Measurements from ENCODE around the gene EIF4E.
A peak's percentile ranks its signal among the peaks of the same experiment; 100 is the strongest.
"Not testable (repeated sequence)": the region's sequence is repeated elsewhere in the genome, so short reads cannot be mapped to it uniquely, and the experiment has no call there.

Gene EIF4E, protein sequence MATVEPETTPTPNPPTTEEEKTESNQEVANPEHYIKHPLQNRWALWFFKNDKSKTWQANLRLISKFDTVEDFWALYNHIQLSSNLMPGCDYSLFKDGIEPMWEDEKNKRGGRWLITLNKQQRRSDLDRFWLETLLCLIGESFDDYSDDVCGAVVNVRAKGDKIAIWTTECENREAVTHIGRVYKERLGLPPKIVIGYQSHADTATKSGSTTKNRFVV

DNA sequence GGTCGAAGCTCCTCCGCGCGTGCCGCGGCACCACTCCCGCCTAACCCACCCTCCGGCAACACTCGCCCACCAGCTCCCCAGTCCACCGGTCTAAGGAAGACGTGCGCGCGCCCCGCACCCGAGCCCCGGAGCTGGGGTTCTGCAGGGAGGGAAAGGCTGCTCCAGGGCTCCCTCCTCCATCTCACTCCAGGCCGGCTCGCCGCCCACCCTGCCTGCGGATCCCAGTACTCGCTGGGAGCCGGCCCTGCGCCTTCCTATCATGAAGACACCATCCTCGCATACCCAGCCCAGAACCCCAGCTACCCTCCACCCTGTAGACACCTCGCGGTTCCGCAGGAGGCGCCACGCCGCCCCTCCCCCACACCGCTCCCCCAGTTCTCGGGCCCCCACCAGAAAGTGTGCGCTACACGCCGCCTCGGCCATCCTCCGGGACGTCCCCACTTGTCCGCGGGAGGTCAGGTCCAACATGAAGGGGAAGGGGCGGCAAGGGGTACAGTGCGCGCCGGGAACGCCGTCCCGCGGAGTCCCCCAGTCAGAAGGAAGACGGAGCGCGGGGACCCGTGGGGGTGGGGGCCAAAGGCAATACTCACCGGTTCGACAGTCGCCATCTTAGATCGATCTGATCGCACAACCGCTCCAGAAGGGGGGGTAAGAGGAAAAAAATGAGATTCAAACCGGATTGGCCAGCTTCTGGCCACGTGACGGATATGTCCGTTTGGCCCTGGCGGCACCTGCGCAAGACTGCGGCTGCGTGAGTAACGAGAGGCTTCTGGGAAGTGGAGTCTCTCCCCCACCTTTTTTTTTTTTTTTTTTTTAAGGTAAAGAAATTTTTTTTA is at the start of gene EIF4E:
TSS of gene EIF4E (minus strand) at position 629 of the 836 bp plus-strand sequence. CDS start at position 608, 21 bp downstream.
- peak; percentile 98 for DNase-seq

DNA sequence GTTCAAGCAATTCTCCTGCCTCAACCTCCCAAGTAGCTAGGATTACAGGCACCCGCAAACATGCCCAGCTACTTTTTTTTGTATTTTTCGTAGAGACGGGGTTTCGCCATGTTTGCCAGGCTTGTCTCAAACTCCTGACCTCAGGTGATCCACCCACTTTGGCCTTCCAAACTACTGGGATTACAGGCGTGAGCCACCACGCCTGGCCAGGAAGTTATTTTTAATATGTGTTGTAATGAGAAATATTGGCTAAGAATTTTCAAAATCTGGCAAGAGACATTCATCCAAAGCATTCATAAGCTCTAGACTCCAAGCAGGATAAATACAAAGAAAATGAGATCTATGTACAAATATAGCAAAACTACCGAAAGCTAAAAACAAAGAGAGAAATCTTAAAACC is 48.6 kb upstream of the EIF4E start:
- DNase-seq: no peak

DNA sequence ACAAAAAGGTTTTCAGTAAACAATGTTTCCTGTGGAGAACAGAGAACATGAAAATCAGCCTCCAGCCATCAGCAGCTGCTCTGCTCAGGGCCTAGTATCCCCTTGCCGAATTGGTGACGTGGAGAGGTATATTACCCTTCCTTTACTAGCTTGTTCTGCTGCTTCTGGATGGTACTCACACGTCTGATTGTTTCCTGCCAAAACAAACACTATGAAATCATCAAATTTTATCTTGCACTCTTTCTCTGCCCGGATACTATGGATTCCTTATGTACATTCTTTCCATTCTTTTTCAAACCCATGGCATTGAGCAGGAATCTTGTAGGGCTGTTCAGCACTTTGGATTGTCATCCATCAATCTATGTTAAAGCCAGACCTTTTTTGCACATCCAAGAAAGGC is 47.8 kb upstream of the EIF4E start:
- DNase-seq: no peak

DNA sequence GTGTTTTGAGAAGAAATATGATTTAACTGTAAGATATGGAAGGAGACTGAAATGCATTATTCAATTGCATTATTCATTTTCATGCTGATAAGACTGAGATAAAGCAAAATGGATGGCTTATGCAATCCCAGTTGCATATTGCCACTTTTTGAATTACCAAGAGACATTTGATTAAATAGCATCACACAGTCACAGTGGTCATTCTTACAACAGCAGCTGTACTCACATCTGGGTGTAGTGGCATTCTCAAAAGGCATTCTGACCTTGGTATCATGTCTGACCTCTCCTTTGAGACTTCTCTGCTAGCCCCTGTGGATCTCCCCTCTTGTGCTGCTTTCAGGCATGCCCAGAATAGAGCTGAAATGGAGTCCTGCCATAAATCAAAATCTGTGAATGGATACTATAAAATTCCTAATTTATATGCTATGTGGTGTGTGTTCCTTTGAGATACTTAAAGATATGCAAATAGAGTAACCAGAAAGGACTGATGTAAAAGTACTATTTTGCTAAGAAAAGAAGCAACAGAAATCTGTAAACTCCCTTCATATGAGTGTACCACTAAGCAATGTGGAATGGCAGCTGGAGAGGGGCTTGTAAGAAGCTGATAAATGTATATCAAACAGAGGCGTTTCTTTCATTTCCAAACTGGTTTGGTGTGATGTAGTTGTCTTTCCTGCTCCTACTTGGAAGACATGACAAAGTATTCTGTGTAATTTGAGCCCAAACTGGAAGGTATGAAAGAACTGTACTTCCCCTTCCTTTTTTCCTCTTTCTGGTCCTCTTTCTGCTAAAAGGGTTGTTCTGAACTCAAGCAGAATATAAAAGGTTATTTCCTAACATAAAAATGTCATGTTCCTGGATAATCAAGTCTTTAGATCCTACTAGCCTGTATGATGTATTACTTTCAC is 41.2 kb upstream of the EIF4E start:
- DNase-seq: no peak

DNA sequence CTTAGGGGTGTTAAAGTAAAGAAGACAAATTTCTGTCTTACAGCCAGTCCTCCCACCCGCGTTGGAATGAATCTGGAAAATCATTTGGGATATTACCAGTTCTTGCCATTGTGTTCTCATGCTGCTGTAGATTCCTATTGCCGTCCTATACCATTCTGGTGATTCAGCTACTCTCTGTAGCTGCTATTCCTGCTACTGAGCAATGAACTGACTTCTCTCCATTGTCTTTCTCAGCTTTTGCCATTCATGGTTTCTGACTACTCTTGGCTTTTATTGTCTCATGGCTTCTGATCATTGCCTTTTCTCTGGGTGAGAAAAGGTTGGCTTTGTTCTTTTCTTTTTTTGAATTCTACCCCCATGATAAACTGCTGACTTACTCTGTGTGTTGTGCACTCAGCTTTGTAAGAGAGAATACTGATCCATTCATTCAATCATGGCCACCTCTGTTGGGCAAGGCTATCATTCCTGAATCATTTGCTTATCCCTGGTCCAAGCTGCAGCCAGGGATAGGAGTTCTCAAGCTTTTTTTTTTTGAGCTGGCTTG is 38.9 kb upstream of the EIF4E start:
- no peak for DNase-seq

DNA sequence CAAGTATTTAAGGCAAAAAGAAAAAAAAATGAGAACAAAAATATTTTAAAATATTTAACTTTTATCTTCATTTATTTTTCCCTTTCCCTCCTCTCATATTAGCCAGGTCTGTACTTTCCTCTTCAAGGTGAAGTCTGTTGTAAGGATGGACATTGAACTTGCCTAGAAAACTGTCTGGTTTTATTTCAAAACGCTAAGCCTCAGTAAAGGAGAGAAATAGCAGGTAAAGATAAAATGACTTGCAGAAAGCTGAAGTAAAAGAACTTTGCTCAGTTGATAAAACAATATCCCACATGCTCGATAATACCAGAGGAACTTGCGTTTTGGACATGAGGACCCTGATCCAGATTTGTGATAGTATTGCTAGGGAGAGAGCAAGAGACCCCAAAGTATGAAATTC is 38.0 kb upstream of the EIF4E start:
- DNase-seq: no peak

DNA sequence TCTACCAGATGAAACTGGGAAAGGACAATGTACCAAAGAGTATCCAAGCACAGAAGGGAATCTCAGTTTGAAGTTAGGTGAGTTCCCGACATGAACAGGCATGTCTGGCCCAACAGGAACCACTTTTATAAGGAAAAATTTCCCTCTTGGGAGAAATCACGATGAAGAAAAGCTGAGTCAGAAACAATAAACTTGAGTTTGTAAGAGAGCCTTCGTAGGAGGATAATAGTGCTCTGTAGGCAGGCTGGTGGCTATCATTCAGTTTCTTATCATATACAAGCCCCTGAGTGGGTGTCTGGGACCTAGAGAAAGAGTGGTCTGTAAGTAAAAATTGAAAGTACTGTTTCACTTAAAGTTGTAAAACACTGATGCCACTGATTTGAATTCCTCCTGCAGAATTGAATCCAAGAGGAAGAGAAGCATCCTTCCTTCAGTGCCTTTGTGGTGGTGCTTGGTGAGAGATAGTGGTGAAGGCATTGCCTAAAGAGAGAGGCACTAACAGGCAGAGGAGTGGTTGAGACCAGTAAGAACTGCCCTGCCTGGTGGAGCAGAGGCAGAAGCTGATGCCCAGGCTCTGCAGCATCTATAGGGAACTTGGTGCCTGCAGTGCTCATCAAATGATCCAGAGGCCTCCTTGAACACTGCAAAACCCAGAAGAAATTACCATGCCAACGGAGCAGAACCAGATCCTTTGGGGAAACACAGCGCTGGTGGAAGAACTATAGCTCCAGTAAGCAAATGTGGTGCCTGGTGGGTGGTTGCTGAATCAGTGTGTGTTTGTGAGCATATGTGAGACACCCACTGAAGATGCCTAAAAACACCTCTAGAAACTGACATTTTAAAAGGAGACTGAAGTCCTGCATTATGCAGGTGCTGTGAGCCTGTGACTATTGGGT is 34.9 kb upstream of the EIF4E start:
- no peak for DNase-seq

DNA sequence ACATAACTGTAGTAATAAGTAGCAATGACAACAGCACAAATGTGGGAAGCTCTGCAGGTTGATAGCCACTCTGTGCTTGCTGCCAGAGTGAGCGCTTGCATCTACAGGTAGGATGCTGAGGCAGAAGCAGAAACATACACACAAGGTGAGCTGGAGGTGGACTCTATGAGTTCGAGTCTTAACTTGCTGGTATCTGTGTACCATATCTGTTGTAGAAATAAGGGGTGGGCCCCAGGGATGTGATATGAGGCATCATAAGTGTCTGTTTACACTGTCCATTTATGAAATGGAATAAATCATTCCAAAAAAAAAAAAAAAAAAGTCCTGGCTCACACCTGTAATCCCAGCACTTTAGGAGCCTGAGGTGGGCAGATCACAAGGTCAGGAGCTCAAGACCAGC is 32.8 kb upstream of the EIF4E start:
- no peak for DNase-seq

DNA sequence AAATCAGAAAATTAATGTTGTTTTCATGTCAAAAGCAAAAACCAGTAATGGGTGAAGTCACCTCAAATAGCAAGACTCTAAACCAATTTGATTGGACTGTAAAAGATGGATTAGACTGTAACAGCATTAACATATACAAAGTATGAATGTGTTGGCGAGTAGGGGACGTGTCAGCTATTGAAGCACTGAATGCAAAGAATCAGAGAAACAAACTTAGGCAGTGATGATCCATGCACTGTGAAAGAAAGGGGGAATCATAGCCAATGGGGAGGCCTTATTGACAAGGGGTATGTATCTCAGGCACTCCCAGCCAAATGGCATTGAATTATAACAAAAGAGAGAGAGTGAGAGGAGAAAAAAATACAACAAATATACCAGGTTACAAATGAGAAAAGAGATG is 30.5 kb upstream of the EIF4E start:
- no peak for DNase-seq

DNA sequence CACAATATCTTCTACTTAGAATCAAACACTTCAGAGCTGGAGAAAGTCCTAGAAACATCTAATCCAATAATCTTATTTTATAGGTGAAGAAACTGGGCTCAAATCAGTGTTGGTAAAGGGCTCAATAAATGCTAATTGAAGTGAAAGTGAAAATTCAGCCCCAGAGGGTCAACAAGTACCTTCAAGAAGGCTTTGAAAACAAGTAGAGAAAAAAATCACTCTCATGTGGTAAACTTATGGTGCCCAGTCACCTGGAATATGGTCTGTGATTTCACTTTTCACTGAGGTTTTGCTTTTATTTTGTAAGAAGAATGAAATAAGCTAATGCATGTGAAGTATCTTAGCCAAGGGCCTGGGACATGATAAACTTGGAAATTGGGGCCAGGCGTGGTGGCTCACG is 29.1 kb upstream of the EIF4E start:
- no peak for DNase-seq

DNA sequence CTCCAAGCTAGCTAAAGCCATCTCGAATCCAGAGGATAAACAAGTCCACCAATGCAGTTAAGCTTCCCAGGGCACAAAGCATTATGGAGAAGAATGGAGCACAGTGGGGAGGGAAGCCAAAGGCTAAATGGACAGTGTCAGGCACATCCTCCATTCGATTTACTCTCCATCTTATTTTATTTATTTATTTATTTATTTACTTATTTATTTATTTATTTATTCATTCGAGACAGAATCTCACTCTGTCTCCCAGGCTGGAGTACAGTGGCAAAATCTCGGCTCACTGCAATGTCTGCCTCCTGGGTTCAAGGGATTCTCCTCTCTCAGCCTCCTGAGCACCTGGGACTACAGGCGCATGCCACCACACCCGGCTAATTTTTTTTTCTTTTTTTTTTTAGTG is 26.3 kb upstream of the EIF4E start:
- no peak for DNase-seq

DNA sequence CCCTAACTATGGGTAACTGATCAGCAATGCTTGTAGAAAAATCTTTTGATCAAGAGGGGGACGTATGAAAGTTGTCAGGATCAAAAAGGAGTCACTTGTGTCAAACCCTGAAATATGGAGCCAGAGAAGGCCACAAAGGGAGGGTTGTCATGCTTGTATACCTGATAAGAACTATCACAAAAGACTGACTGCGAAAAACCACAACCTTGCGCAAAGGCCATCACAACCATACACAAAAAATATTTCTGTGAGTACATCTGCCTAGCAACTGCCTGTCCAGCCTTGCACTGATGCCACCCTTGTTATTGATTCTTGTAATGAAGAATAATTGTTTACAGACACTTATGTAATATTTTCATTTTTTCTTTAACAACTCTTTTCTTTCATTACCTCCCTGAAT is 22.8 kb upstream of the EIF4E start:
- no peak for DNase-seq

DNA sequence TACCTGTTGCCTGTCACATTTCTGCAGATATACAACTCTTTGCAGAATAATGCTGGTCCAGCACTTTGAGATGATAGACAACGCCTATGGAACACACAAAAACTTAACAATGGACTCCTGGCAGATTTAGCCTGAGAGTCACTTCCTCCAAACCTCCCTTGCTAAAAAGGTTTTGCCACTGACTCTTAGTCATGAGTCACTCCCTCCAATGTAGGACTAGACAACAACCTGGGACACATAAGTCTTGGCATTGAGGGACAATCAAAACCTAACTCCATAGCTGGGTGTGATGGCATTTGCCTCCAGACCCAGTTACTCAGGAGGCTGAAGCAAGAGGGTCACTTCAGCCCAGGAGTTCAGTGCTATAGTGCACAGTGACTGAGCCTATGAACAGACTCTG is 22.0 kb upstream of the EIF4E start:
- no peak for DNase-seq

DNA sequence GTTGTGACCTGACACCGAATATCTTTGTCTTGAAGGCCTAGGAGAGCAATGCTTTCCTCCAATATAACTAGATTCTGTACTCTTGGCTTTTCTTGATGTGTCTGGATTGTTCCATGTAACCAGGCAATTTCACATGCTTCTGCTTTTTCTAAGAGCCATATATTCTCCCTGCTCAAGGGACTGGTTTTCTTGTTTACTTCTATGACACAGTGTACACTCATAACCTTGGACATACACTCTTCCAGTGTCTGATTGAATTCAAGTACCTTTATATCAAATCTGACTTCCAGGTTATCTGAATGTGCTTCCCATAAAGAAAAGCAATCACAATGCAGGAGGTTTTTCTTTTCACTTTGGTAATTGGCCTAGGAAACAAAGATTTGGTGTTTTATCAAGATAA is 17.4 kb upstream of the EIF4E start:
- no peak for DNase-seq

DNA sequence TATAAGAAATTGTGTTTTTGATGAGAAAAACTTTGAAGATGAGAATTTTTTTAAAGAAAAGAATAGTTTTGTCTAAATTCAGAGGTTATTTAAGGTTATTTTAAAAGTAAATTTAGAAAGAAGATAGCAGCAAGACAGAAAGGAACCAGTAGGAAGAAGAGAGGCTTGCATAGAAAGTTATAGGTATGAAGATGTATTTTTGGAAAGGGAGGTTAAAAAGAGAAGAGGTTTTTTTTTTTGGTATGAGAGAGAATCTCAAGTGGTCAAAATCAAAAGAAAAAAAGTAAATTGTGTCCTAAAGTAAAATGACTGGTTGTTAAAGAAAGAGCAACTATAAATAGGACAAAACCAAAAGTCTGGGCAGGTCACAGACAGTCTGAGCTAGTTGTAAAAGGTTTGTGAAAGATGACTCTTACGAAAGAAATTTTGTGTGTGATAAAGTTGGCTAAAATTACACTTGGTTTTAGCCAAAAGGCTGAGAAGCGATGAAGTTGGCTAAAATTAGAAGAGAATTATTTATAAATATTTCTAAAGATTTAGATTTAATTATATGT is 16.4 kb upstream of the EIF4E start:
- no peak for DNase-seq

DNA sequence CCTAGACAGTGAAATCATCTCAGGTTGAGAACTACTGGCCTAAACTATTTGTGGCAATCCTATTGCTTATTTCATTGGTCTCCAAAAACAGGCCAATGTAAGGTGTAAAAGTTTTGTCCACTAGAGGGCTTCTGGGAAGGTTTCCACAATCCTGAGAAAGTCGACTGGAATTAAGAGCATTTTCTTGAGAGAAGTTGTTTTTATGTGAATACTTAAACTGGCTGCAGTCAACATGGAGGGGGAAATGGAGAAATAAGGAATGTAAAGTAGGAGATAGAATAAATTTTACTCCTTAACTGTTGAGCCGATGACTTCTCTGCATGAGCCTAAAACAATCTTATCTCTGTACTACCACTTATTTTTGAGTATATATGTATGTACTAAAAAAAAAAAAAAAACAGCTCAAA is 11.0 kb upstream of the EIF4E start:
- peak; percentile 75 for DNase-seq

DNA sequence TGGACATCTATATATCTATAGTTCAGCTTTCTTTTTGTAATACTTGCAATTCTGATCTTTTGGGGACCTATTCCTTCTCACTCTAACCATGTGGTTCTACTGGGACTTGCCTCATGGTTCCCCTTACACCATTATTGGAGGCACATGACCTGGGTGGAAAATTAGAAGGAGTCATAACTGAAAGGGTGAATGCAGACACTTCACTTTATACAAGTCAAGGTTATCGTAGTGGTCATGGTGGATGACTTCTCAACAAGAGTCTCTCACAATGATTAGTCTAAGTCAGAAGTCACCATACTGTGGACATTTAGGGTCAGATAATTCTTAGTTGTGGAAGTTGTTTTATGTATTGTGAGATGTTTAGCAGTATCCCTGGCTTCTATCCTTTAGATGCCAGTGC is 10.5 kb upstream of the EIF4E start:
- no peak for DNase-seq

DNA sequence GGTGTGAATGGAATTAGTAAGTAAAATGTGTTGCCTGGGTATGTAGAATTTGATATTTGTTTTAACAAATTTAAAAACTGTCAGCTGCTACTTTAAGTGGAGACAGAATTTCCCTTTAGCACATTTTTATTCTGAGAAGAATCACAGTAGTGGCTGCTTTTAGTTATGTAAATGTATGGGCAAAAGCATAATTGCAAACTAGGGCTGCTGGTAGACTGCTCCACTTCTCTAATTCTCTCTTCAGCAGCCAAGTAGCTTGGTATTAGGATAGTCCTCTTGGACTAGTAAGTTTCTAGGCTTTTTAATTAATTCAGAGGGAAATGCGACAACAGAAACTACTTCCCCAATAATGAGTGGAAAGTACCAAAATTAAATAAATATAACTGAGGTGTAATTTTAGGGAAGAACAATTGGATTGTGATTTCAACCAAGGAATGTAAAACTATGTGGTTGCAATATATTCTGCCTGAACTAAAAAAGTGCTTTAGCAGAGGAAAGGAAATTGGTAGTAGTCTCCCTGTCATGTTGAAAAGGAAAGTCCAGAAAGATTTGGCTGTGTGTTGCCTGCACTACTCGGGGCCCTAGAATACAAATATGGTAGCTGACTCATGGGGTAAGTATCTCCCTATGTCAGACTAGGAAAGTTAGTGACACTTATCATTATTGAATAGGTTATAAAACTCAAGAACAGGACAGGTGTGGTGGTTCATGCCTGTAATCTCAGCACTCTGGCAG is 9.2 kb upstream of the EIF4E start:
- DNase-seq: no peak

DNA sequence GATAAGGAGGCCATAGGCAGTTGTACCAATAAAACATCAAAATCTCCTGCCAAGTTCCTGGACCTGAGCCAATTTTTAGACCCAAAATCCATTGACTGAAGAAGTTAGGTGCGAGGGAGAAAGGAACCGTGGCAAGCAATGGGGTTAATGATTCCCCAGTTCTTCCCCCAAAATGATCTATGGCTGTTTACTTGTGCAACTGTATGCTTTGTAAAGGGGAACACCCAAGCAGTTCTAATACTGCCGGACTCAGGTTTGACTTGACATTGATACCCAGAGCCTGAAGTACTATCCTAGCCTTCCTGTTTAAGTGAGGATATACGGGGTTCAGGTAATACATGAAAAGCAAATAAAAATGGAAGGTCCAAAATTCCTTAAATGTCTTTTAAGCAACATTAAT is 6.7 kb upstream of the EIF4E start:
- DNase-seq: no peak

DNA sequence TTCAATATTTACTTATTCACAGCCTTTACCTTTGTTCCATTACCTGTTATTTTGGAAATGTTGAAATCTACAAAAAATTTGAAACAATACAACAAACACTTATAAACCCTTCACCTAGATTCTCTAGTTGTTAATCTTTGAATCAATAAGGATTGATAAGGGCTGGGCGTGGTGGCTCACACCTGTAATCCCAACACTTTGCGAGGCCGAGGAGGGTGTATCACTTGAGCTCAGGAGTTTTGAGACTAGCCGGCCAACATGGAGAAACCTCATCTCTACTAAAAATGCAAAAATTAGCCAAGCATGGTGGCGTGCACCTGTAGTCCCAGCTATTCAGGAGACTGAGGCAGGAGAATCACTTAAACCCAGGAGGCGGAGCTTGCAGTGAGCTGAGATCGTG is 5.9 kb upstream of the EIF4E start:
- DNase-seq: not testable (repeated sequence)

DNA sequence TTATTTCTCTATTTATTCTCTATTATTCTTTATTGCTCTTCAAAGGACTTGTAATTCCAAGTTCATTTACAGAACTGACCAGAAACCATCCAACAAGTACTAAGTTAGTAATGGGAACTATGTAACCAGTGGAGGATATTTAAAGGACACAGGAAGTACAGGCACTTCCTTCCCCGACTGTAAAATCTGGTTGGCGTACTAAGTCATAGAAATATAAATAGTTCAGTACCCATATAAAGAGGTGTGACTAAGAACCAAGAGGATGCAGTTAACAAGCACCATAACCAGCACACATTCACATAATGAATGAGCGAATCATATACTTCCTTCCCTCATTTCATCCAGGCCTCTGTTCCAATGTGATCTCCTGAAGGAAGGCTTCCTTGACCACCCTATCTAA is 3.6 kb upstream of the EIF4E start:
- no peak for DNase-seq
